ENCODE measurements around the gene BLOC1S1.
A peak's percentile ranks its signal among the peaks of the same experiment; 100 is the strongest.

Gene BLOC1S1

GRCh38 chr12:55696141-55696540 lies 19.7 kb upstream of the BLOC1S1 start:
- Mint-ChIP-seq H3K4me3 (no peak overlapping the region), H3K27ac (no peak overlapping the region), H3K36me3 (ENCODE audit: low read depth) (no peaks in the 10 kb centered on the region), H3K9me3 (no peaks in the 10 kb centered on the region), H3K27me3 (ENCODE audit: low read depth, poor library complexity) (no peaks in the 10 kb centered on the region), H3K4me1 (peaks cover 5% of the 10 kb centered on the region)
- TF ChIP-seq CTCF (IDR thresholded peaks at IDR 0.05) = no peak
- no peak for DNase-seq

- no peaks in the 10 kb centered on the region for H3K36me3 Mint-ChIP-seq (ENCODE audit: low read depth)
- DNase-seq = no peak
- peak overlapping the region; percentile 81 for H3K27ac Mint-ChIP-seq
These were observed 18.9 kb upstream of the BLOC1S1 start for GRCh38 chr12:55696796-55697462.

GRCh38 chr12:55697686-55698085 lies 18.2 kb upstream of the BLOC1S1 start:
- Mint-ChIP-seq H3K4me1 (peaks cover 5% of the 10 kb centered on the region), H3K36me3 (ENCODE audit: low read depth) (no peaks in the 10 kb centered on the region), H3K9me3 (no peaks in the 10 kb centered on the region), H3K27me3 (ENCODE audit: low read depth, poor library complexity) (no peaks in the 10 kb centered on the region), H3K4me3 (no peak overlapping the region), H3K27ac (no peak overlapping the region)
- no peak for TF ChIP-seq CTCF (IDR thresholded peaks at IDR 0.05)
- no peak for DNase-seq

More at GRCh38 chr12:55696796-55697462, 18.9 kb upstream of the BLOC1S1 start:
- Mint-ChIP-seq H3K4me3 (no peak overlapping the region), H3K9me3 (no peaks in the 10 kb centered on the region), H3K27me3 (ENCODE audit: low read depth, poor library complexity) (no peaks in the 10 kb centered on the region), H3K4me1 (peaks cover 5% of the 10 kb centered on the region)
- TF ChIP-seq CTCF (IDR thresholded peaks at IDR 0.05) = no peak

- DNase-seq = no peak
- peaks cover 5% of the 10 kb centered on the region for H3K4me1 Mint-ChIP-seq
- no peaks in the 10 kb centered on the region for H3K9me3 Mint-ChIP-seq
- no peak for TF ChIP-seq CTCF (IDR thresholded peaks at IDR 0.05)
- H3K27ac Mint-ChIP-seq = no peak overlapping the region
- H3K36me3 Mint-ChIP-seq (ENCODE audit: low read depth) = no peaks in the 10 kb centered on the region
- H3K4me3 Mint-ChIP-seq = no peak overlapping the region
- no peaks in the 10 kb centered on the region for H3K27me3 Mint-ChIP-seq (ENCODE audit: low read depth, poor library complexity)
These were observed 17.4 kb upstream of the BLOC1S1 start for GRCh38 chr12:55698241-55698955.

- Mint-ChIP-seq H3K27ac (no peak overlapping the region), H3K4me1 (peaks cover 5% of the 10 kb centered on the region), H3K27me3 (ENCODE audit: low read depth, poor library complexity) (no peaks in the 10 kb centered on the region), H3K36me3 (ENCODE audit: low read depth) (no peaks in the 10 kb centered on the region), H3K4me3 (no peak overlapping the region), H3K9me3 (no peaks in the 10 kb centered on the region)
- TF ChIP-seq CTCF (IDR thresholded peaks at IDR 0.05) = no peak
- no peak for DNase-seq
These were observed 16.9 kb upstream of the BLOC1S1 start for GRCh38 chr12:55698965-55699364.

Data from nephron progenitor cell (in vitro differentiated cells).